Activated CD4-positive, alpha-beta T cell treated with anti-CD3 and anti-CD28 coated beads for 1 hour (primary cell): ENCODE results near the gene MAP3K14.
A peak's percentile ranks its signal among the peaks of the same experiment; 100 is the strongest.
"Not testable (repeated sequence)": the region's sequence is repeated elsewhere in the genome, so short reads cannot be mapped to it uniquely, and the experiment has no call there.

Source experiments
- DNase-seq: peaks from one replicate; pipeline ENCODE4 v3.0.0-alpha.2; 2020

The MAP3K14 gene

GRCh38 chr17:45253237-45253636 is 63.6 kb downstream of the MAP3K14 start:
- DNase-seq = not testable (repeated sequence)

GRCh38 chr17:45251931-45252330 is 64.9 kb downstream of the MAP3K14 start:
- DNase-seq = no peak

GRCh38 chr17:45248132-45248957 is 68.5 kb downstream of the MAP3K14 start:
- DNase-seq = peak; percentile 70

GRCh38 chr17:45247429-45248131 is 69.2 kb downstream of the MAP3K14 start:
- peak; percentile 89 for DNase-seq

- DNase-seq = no peak
Observed at GRCh38 chr17:45246861-45247428, 69.9 kb downstream of the MAP3K14 start.

GRCh38 chr17:45246338-45246737 is 70.5 kb downstream of the MAP3K14 start:
- no peak for DNase-seq

- no peak for DNase-seq
Observed at GRCh38 chr17:45244725-45245656, 71.8 kb downstream of the MAP3K14 start.

GRCh38 chr17:45243750-45244149 is 73.1 kb downstream of the MAP3K14 start:
- no peak for DNase-seq

- no peak for DNase-seq
Observed at GRCh38 chr17:45242029-45242414, 74.8 kb downstream of the MAP3K14 start.

- no peak for DNase-seq
Observed at GRCh38 chr17:45241328-45242028, 75.3 kb downstream of the MAP3K14 start.

GRCh38 chr17:45240905-45241327 is 75.9 kb downstream of the MAP3K14 start:
- no peak for DNase-seq

GRCh38 chr17:45238155-45238774 is 78.6 kb downstream of the MAP3K14 start:
- DNase-seq = no peak

GRCh38 chr17:45237686-45238085 is 79.1 kb downstream of the MAP3K14 start:
- DNase-seq = no peak

GRCh38 chr17:45236282-45236606 is 80.6 kb downstream of the MAP3K14 start:
- no peak for DNase-seq

GRCh38 chr17:45235416-45236281 is 81.2 kb downstream of the MAP3K14 start:
- DNase-seq = peak; percentile 68

GRCh38 chr17:45234641-45235415 is 82.0 kb downstream of the MAP3K14 start:
- peak; percentile 43 for DNase-seq

- DNase-seq = no peak
Observed at GRCh38 chr17:45233423-45233924, 83.3 kb downstream of the MAP3K14 start.

- no peak for DNase-seq
Observed at GRCh38 chr17:45232514-45233422, 84.1 kb downstream of the MAP3K14 start.
